ENCODE measurements around the gene SORL1-AS1.

SORL1-AS1 gene

DNA sequence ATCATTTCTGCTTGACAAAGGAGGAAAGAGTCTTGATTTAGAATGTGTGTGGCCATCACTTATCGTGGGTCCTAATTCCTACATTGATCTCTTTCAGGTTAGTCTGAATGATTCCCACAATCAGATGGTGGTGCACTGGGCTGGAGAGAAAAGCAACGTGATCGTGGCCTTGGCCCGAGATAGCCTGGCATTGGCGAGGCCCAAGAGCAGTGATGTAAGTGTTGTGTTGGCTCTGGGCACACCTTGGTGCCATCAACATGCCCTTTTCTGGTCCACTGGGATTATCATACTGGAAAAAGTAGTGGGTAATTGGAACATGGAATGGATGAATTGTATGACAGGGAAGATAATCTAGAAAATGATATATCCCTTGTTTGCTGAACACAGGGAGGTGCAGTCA, 17.1 kb upstream of the SORL1-AS1 start:
- DNase-seq (ENCODE audit: low read depth, low spot score) (no peak), FAIRE-seq (no peak)
- TF ChIP-seq, protein P1, sequence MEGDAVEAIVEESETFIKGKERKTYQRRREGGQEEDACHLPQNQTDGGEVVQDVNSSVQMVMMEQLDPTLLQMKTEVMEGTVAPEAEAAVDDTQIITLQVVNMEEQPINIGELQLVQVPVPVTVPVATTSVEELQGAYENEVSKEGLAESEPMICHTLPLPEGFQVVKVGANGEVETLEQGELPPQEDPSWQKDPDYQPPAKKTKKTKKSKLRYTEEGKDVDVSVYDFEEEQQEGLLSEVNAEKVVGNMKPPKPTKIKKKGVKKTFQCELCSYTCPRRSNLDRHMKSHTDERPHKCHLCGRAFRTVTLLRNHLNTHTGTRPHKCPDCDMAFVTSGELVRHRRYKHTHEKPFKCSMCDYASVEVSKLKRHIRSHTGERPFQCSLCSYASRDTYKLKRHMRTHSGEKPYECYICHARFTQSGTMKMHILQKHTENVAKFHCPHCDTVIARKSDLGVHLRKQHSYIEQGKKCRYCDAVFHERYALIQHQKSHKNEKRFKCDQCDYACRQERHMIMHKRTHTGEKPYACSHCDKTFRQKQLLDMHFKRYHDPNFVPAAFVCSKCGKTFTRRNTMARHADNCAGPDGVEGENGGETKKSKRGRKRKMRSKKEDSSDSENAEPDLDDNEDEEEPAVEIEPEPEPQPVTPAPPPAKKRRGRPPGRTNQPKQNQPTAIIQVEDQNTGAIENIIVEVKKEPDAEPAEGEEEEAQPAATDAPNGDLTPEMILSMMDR (IDR thresholded peaks at IDR 0.05; ENCODE audit: extremely low read depth in 1 of 2, insufficient read depth in 1 of 2, low read depth in 1 of 2, low read length in 2 of 2): no peak
- TF ChIP-seq MYC (IDR thresholded peaks at IDR 0.05; ENCODE audit: low read depth, low read length): no peak
- TF ChIP-seq, protein P2, sequence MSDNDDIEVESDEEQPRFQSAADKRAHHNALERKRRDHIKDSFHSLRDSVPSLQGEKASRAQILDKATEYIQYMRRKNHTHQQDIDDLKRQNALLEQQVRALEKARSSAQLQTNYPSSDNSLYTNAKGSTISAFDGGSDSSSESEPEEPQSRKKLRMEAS (IDR thresholded peaks at IDR 0.05; ENCODE audit: insufficient read depth, insufficient read length): no peak
- TF ChIP-seq EZH2 (IDR thresholded peaks at IDR 0.05; ENCODE audit: borderline replicate concordance, low read depth, low read length, severe bottlenecking): no peak
- TF ChIP-seq JUN (IDR thresholded peaks at IDR 0.05; ENCODE audit: borderline replicate concordance, insufficient read depth, insufficient read length, low read depth): no peak
- no peak for TF ChIP-seq POLR2AphosphoS5 (IDR thresholded peaks at IDR 0.05; ENCODE audit: insufficient read depth, low read depth, low read length)
- TF ChIP-seq POLR2A (IDR thresholded peaks at IDR 0.05; ENCODE audit: low read depth, low read length): no peak
- no peak for TF ChIP-seq FOS (IDR thresholded peaks at IDR 0.05; ENCODE audit: borderline replicate concordance, insufficient read depth, low read length)
- TF ChIP-seq GATA2 (IDR thresholded peaks at IDR 0.05; ENCODE audit: insufficient read depth, insufficient read length, low read depth, low read length): no peak
- no peak overlapping the region for H2AFZ ChIP-seq (ENCODE audit: low read depth, low read length)
- ChIA-PET POLR2A (no interaction called here), CTCF (no interaction called here)
- H3K9ac ChIP-seq (replicated peaks; ENCODE audit: extremely low read depth, insufficient read depth, low read length): no peak overlapping the region
- no peak overlapping the region for H3K27ac ChIP-seq (ENCODE audit: insufficient read depth, low read depth, low read length)
- H3K4me1 ChIP-seq (ENCODE audit: control insufficient read depth, extremely low read depth, insufficient read depth, low read length): peaks cover 21% of the 10 kb centered on the region
- no peak overlapping the region for H3K4me2 ChIP-seq (ENCODE audit: insufficient read depth, low read length)
- H3K27me3 ChIP-seq (ENCODE audit: control insufficient read depth in 2 of 2, insufficient read depth in 2 of 2, low read length in 2 of 2): no peaks in the 10 kb centered on the region
- H3K36me3 ChIP-seq (ENCODE audit: control insufficient read depth in 2 of 2, extremely low read depth in 1 of 2, insufficient read depth in 2 of 2, low read length in 2 of 2): no peaks in the 10 kb centered on the region
- H3K9me1 ChIP-seq (replicated peaks; ENCODE audit: control insufficient read depth, extremely low read depth, insufficient read depth, low read length): no peaks in the 10 kb centered on the region
- dilution Hi-C loops (cut with MboI; ENCODE audit: extremely low pct_ligation_motif_present, low sequenced_read_pairs): no loop called here
- no peaks in the 10 kb centered on the region for H4K20me1 ChIP-seq (replicated peaks; ENCODE audit: control insufficient read depth, extremely low read depth, insufficient read depth, low read length)
- H3K4me3 ChIP-seq (replicated peaks in 1 of 3; ENCODE audit: insufficient read depth in 1 of 3, low read depth in 1 of 3, low read length in 3 of 3): no peak overlapping the region
- no TSS peak for BruUV-seq (replicated peaks)
- intact Hi-C loops (cut with micrococcal nuclease): loop anchor here (5.0 kb wide), 2 partner anchors 632 to 853 kb away; no protein-coding TSS in a partner anchor
- no peaks in the 10 kb centered on the region for H3K79me2 ChIP-seq (ENCODE audit: control insufficient read depth, insufficient read depth, low read length)
- H3K9me3 ChIP-seq (replicated peaks; ENCODE audit: control insufficient read depth, insufficient read depth, low read length): no peaks in the 10 kb centered on the region
